Fibroblast of villous mesenchyme (primary cell): ENCODE data around the gene HNRNPH3. TPM values are rescaled to one million over a fixed set of nuclear protein-coding genes. Genes with fewer than 3 reads are reported as not detected.
A peak's percentile ranks its signal among the peaks of the same experiment; 100 is the strongest.
"Not testable (repeated sequence)": the region's sequence is repeated elsewhere in the genome, so short reads cannot be mapped to it uniquely, and the experiment has no call there.

ENCODE experiments used
- DNase-seq: peaks from one replicate; pipeline ENCODE4 v3.0.0-alpha.2; 2010; ENCODE audit warnings: low read depth
- H3K4me3 ChIP-seq: 2 replicates; pipeline ENCODE4 v1.5.1; 2011; ENCODE audit warnings: low read depth, mild to moderate bottlenecking, low read length
- CTCF ChIP-seq: IDR thresholded peaks from 2 replicates; pipeline ENCODE4 v1.5.1; 2012; ENCODE audit warnings: low read depth, mild to moderate bottlenecking, low read length; ENCODE audit not compliant: insufficient read depth
- total RNA-seq: library from RNA; depleted of rRNA; stranded (reverse); fragments of >200 nt; gene quantifications from 2 replicates; pipeline ENCODE4 v1.2.3, GENCODE V29; 2012

HNRNPH3 gene
- total RNA-seq, 1 donor, result 22.9 TPM

GRCh38 chr10:68315582-68315981, 16.3 kb upstream of the HNRNPH3 start:
- no peak for DNase-seq
- no peak for TF ChIP-seq CTCF
- H3K4me3 ChIP-seq, result no peak overlapping the region

DNA sequence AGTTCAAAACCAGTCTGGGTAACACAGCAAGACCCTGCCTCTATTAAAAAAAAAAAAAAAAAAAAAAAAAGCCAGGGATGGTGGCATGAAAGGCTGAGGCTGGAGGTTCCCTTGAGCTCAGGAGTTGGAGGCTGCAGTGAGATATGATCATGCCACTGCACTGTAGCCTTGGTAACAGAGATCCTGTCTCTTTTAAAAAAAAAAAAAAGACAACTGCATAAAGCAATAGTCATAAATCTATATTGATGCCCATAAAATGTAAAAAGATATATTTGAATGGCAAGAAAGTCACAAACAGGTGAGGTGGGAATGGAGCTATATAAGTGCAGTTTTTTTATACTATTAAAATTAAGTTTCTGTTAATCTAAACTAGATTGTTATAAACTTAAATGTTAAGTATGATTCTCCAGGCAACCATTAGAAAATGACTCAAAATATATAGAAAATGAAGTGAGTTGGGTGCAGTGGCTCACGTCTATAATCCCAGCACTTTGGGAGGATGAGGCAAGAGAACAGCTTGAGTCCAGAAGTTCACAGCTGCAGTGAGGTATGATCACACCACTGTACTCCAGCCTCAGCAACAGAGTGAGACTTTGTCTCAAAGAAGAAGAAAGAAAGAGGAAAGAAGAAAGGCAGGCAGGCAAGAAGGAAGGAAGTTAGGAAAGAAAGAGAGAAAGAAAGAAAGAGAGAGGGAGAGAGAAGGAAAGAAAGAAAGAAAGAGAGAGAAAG, 13.4 kb upstream of the HNRNPH3 start:
- H3K4me3 ChIP-seq, result no peak overlapping the region
- no peak for DNase-seq
- TF ChIP-seq CTCF, result no peak

DNA sequence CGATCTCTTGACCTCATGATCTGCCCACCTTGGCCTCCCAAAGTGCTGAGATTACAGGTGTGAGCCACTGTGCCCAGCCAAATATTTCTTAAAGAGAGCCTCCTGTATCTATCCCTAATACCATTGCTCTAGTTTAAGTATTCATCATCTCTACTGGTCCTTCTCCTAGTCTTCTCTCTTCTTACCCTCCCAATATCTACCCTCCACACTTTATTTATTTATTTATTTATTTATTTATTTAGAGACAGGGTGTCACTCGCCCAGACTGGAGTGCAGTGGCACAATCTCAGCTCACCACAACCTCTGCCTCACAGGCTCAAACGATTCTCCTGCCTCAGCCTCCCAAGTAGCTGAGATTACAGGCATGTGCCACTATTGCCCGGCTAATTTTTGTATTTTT, 7.5 kb upstream of the HNRNPH3 start:
- DNase-seq, result not testable (repeated sequence)

GRCh38 chr10:68327889-68328786, 3.7 kb upstream of the HNRNPH3 start:
- DNase-seq, result peak; percentile 89
- no peak for TF ChIP-seq CTCF
- H3K4me3 ChIP-seq, result peak overlapping the region; percentile 17

More for the DNA sequence above, 7.5 kb upstream of the HNRNPH3 start:
- H3K4me3 ChIP-seq, result not testable (repeated sequence)

DNA sequence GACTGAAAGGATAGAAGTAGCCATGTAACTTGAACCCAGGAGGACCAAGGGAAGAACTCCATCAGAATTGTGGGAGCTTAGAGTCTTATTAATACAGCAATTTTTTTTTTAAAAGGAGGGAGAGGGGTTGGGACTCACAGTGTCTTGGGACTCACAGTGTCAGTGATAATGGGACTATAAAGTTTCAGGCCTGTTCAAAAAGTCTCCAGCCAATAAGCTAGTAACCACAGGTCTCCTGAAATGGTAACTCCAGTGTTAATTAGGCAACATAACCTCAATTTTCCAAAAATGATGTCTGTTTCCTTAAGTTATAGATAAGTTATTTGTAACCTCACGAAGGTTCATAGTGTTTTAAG, 2.4 kb upstream of the HNRNPH3 start:
- TF ChIP-seq CTCF, result no peak
- no peak overlapping the region for H3K4me3 ChIP-seq
- no peak for DNase-seq

GRCh38 chr10:68330852-68331454, 911 bp upstream of the HNRNPH3 start:
- no peak for TF ChIP-seq CTCF
- peak; percentile 33 for DNase-seq
- peak overlapping the region; percentile 99 for H3K4me3 ChIP-seq
